Panc1 (cell line): ENCODE measurements around the gene ZNF516.

Source experiments
- POLR2AphosphoS5 ChIP-seq: IDR thresholded peaks from 2 replicates; pipeline ENCODE4 v1.6.1; 2012; ENCODE audit warnings: mild to moderate bottlenecking, low read depth, low read length, moderate library complexity
- REST ChIP-seq, 2 experiments: IDR thresholded peaks; 2 replicates each; pipeline ENCODE4 v1.6.1; 2011 to 2012; ENCODE audit warnings: low read depth in 2 of 2, control low read depth in 1 of 2, low read length in 1 of 2, mild to moderate bottlenecking in 1 of 2, moderate library complexity in 1 of 2; ENCODE audit not compliant: insufficient read depth in 1 of 2
- TCF7L2 ChIP-seq: IDR thresholded peaks from 2 replicates; pipeline ENCODE4 v1.6.1; 2011; ENCODE audit warnings: mild to moderate bottlenecking, low read depth, low read length, inconsistent platforms
- TF ChIP-seq, protein P1 (sequence below): fragments of 450-650 bp; IDR thresholded peaks from 2 replicates; pipeline ENCODE4 v1.5.1; 2017; ENCODE audit warnings: mild to moderate bottlenecking

DNA sequence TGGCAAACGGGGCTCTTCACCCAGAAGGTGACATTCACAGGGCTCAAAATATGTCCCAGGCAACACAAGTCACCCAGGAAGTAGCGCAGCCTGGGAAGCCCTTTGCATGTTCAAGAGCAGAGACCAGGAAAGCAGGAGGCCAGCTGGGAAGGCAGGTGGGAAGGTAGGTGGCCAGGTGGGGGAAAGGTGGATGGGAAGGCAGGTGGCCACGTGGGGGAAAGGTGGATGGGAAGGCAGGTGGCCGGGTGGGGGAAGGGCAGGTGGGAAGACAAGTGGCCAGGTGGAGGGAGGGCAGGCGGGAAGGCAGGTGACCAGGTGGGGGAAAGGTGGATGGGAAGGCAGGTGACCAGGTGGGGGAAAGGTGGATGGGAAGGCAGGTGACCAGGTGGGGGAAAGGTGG lies 102.7 kb downstream of the ZNF516 start:
- TF ChIP-seq, protein P1, sequence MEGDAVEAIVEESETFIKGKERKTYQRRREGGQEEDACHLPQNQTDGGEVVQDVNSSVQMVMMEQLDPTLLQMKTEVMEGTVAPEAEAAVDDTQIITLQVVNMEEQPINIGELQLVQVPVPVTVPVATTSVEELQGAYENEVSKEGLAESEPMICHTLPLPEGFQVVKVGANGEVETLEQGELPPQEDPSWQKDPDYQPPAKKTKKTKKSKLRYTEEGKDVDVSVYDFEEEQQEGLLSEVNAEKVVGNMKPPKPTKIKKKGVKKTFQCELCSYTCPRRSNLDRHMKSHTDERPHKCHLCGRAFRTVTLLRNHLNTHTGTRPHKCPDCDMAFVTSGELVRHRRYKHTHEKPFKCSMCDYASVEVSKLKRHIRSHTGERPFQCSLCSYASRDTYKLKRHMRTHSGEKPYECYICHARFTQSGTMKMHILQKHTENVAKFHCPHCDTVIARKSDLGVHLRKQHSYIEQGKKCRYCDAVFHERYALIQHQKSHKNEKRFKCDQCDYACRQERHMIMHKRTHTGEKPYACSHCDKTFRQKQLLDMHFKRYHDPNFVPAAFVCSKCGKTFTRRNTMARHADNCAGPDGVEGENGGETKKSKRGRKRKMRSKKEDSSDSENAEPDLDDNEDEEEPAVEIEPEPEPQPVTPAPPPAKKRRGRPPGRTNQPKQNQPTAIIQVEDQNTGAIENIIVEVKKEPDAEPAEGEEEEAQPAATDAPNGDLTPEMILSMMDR: no peak
- TF ChIP-seq POLR2AphosphoS5 (no peak), REST (IDR thresholded peaks at IDR 0.05; ENCODE audit: insufficient read depth in 1 of 2, low read depth in 2 of 2, low read length in 1 of 2) (no peak), TCF7L2 (no peak)
